Psoas muscle (tissue), 8 donors: Measurements from ENCODE around the gene RELL1. TPM values are rescaled to one million over a fixed set of nuclear protein-coding genes. Genes with fewer than 3 reads are reported as not detected.

Source experiments
- ATAC-seq, 4 donors: fragments of 200-7000 bp; cut with Tn5 transposase; one replicate each; pipeline ENCODE4 v1.9.1; 2020; ENCODE audit warnings: moderate library complexity in 3 of 4, mild to moderate bottlenecking in 2 of 4
- DNase-seq, 2 donors: peaks; one replicate each; pipeline ENCODE4 v3.0.0-alpha.2; 2020
- H3K27ac ChIP-seq: fragments of 200-600 bp; one replicate; pipeline ENCODE4 v1.8.0; 2022
- H3K27me3 ChIP-seq, 3 donors: fragments of 200-600 bp in 1 of 3; one replicate each; pipeline versions ENCODE4 v1.6.1 to v1.8.0; 2013 to 2022; ENCODE audit warnings: low read length in 2 of 3, mild to moderate bottlenecking in 2 of 3, moderate library complexity in 1 of 3; ENCODE audit not compliant: insufficient read depth in 3 of 3
- H3K36me3 ChIP-seq, 2 donors: fragments of 200-600 bp in 1 of 2; one replicate each; pipeline versions ENCODE4 v1.6.1 to v1.8.0; 2013 to 2022; ENCODE audit warnings: low read depth in 1 of 2, mild to moderate bottlenecking in 1 of 2, moderate library complexity in 1 of 2; ENCODE audit not compliant: insufficient read depth in 1 of 2
- H3K4me1 ChIP-seq: fragments of 200-600 bp; one replicate; pipeline ENCODE4 v1.8.0; 2022
- H3K4me3 ChIP-seq: fragments of 200-600 bp; one replicate; pipeline ENCODE4 v1.8.0; 2022; ENCODE audit warnings: mild to moderate bottlenecking
- H3K9me3 ChIP-seq: fragments of 200-600 bp; one replicate; pipeline ENCODE4 v1.8.0; 2022
- WGBS, 3 donors: extraction: QIAGEN DNeasy Blood & Tissue Kit; methylation state at CpG; one replicate each; pipeline versions ENCODE4 v1.1.6 to v1.1.7; 2013; 5-methylcytosine and 5-hydroxymethylcytosine counted together
- intact Hi-C, 2 donors: fragments of 100-400 bp; cut with DNase I; formaldehyde crosslinking; loops; one replicate each; pipeline versions ENCODE4 v1.11.0 to v1.14.2; 2022
- polyA plus RNA-seq, 3 donors: library from polyadenylated mRNA; stranded (reverse); fragments of 200-250 nt; gene quantifications; one replicate each; pipeline ENCODE4 v1.2.3, GENCODE V29; 2013
- total RNA-seq, 4 donors: library from RNA; stranded (reverse); fragmentation: NEBNext Ultra II Directional in 2 of 4; extraction: Animal tissue kit (Norgen Biotek cat#: 25700) in 2 of 4; gene quantifications; one replicate each; pipeline versions ENCODE4 v1.2.1 to v1.2.4, GENCODE V29; 2021 to 2023
- TF ChIP-seq, protein P1 (sequence below): fragments of 200-600 bp; IDR thresholded peaks from one replicate; pipeline ENCODE4 v1.8.0; 2022; ENCODE audit warnings: antibody characterized with exemption
- donor health status: healthy with polysubstance abuse.
- donor health status: DM: no; HTN: no; CAD: no; lungs with moderate emphysema.
- donor health status: Bipolar disorder and iron deficiency.
- donor health status: healthy.
- donor health status: DM: yes; HTN: yes; CAD: no.
- donor health status: DM: no; HTN: no; CAD: no.
- donor health status: DM: no; HTN: no; CAD: no.
- donor health status: DM: yes; HTN: yes; CAD: no.

The RELL1 gene
- total and polyA plus RNA-seq, 7 donors, result 2.3 to 35.7 (median 21.0) TPM

DNA sequence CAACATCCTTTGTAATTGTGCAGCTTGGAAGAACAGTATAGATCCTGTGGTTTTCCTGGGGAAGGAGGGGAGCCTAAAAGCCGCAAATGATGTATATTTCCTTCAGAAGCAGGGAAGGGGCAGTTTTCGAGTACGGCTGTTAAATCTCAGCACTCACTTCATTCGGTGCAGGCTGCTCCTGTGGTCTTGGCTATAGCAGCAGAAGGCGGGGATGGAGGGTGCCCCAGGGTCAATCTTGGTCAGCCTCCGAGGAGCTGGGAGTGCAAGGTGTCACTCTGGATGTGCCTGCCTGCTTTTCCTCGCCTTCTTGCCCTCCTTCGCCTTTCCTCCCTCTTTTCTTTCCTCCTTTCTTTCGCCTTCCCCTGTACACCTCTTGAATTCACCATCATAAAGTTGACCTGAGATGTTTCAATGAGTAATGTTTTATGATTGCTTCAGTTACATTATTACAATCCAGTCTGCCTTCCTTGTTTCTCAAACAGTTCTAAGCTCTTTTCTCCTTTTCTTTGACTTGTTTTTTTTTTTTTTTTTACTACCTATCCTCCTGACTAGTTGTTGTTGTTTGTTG, 101.6 kb downstream of the RELL1 start:
- Histone ChIP-seq H3K36me3 (no peaks in the 10 kb centered on the region), H3K9me3 (no peaks in the 10 kb centered on the region), H3K4me1 (no peaks in the 10 kb centered on the region), H3K4me3 (no peak overlapping the region), H3K27ac (no peak overlapping the region), H3K27me3 (peaks cover 0 to 4% (median 0%) of the 10 kb centered on the region in 3 donors)
- WGBS, 3 donors, result 77 to 84% (median 79%) methylated on average over 9 of the region's 9 CpGs
- no peak for ATAC-seq
- intact Hi-C loops, result no loop called here
- no peak for DNase-seq
- TF ChIP-seq, protein P1, sequence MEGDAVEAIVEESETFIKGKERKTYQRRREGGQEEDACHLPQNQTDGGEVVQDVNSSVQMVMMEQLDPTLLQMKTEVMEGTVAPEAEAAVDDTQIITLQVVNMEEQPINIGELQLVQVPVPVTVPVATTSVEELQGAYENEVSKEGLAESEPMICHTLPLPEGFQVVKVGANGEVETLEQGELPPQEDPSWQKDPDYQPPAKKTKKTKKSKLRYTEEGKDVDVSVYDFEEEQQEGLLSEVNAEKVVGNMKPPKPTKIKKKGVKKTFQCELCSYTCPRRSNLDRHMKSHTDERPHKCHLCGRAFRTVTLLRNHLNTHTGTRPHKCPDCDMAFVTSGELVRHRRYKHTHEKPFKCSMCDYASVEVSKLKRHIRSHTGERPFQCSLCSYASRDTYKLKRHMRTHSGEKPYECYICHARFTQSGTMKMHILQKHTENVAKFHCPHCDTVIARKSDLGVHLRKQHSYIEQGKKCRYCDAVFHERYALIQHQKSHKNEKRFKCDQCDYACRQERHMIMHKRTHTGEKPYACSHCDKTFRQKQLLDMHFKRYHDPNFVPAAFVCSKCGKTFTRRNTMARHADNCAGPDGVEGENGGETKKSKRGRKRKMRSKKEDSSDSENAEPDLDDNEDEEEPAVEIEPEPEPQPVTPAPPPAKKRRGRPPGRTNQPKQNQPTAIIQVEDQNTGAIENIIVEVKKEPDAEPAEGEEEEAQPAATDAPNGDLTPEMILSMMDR, result no peak

DNA sequence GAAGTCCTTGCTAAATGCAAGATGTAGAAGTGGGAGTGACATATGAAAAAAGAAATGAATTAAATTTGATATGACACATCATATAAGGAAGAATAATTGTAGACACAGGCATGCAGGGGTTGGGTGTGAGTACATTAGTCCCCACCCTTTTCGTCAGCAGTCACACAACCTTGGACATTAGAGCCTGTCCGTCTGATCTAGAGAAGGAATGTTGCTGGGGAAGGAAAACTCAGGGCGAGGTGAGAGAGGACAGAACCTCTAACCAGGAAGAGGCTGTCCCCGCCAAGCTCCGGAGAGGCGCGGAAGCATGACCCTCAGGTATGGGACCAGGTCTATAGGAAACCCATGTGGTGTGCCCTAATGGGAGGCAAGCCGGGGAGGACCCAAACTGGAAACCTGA, 102.1 kb downstream of the RELL1 start:
- DNase-seq (no peak), ATAC-seq (no peak)
- no peak overlapping the region for H3K27ac ChIP-seq
- 81 to 89% (median 88%) methylated on average over 8 of the region's 8 CpGs for WGBS, 3 donors
- H3K4me3 ChIP-seq, result no peak overlapping the region
- H3K36me3 ChIP-seq, result no peaks in the 10 kb centered on the region
- no peaks in the 10 kb centered on the region for H3K4me1 ChIP-seq
- no peaks in the 10 kb centered on the region for H3K9me3 ChIP-seq
- TF ChIP-seq, protein P1, result no peak
- peaks cover 0 to 4% (median 0%) of the 10 kb centered on the region in 3 donors for H3K27me3 ChIP-seq
- intact Hi-C loops, result no loop called here

DNA sequence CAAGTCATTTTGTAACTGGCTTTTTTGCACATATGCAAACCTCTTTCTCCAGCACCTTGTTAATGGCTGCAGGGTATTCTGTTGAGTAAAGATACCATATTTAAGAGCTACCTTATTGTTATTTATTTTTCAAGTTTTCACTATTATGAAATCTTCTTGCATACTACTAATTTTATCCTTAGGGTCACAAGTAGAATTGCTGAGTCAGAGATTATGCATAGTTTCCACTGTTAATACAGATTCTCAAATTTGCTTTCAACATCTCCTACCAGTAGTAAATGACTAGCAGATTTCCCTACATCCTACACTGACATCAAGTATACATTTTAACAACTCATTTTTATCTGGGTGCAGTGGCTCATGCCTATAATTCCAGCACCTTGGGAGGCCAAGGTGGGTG, 112.6 kb downstream of the RELL1 start:
- no peak overlapping the region for H3K4me3 ChIP-seq
- no peaks in the 10 kb centered on the region for H3K27me3 ChIP-seq
- DNase-seq (no peak), ATAC-seq (no peak)
- intact Hi-C loops, result no loop called here
- no peak overlapping the region for H3K27ac ChIP-seq
- H3K4me1 ChIP-seq, result no peaks in the 10 kb centered on the region
- no peaks in the 10 kb centered on the region for H3K36me3 ChIP-seq
- no peaks in the 10 kb centered on the region for H3K9me3 ChIP-seq
- TF ChIP-seq, protein P1, result no peak

DNA sequence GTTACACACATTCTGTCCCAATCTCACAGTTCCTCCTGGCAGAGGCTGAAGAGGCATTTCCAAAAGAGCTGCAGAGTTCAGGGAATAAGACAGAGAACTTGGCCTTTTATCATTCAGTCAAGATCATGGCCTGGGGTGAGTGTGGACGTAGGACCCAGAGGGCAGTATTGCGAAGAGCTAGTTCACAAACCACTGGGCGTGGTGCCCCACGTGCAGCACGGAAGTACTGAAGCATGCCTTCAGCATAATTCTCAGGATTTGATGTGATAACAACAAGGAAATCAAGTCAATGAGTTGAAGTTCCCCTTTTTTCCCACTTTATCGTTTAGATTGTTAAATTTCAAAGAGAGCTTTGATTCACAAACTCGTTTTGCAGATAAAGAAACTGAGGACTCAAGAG, 117.7 kb downstream of the RELL1 start:
- DNase-seq (no peak), ATAC-seq (no peak)
- Histone ChIP-seq H3K4me1 (no peaks in the 10 kb centered on the region), H3K27ac (no peak overlapping the region), H3K4me3 (no peak overlapping the region), H3K27me3 (no peaks in the 10 kb centered on the region), H3K9me3 (no peaks in the 10 kb centered on the region), H3K36me3 (no peaks in the 10 kb centered on the region)
- WGBS, 3 donors, result 63 to 72% (median 66%) methylated on average over 7 of the region's 7 CpGs
- TF ChIP-seq, protein P1, result no peak
- intact Hi-C loops, result loop anchor here in 1 of 2 donors (5.0 kb wide), 1 partner anchor 111 kb away; no protein-coding TSS in a partner anchor

DNA sequence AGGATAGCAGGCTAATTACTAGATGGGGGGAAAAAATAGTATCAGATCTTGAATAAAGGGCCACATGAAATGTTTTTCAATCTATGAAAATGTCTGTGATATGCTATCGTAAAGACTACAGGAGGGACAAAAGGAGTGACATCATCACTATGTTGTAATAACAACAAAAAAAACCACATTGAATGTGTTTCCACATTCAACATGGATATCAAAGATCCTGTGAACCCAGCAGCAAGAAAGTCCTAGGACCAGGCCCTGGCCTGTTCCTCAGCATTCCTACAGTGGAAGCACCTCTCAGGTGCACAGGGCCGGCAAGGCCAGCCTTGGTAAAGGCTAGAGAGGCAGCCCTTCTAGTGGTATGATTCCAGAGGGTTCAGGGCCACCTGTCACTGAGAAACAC, 118.3 kb downstream of the RELL1 start:
- H3K27me3 ChIP-seq, result no peaks in the 10 kb centered on the region
- ATAC-seq (no peak), DNase-seq (no peak)
- TF ChIP-seq, protein P1, result no peak
- intact Hi-C loops, result loop anchor here in 1 of 2 donors (5.0 kb wide), 1 partner anchor 111 kb away; no protein-coding TSS in a partner anchor
- H3K4me1 ChIP-seq, result no peaks in the 10 kb centered on the region
- no peaks in the 10 kb centered on the region for H3K9me3 ChIP-seq
- no peak overlapping the region for H3K27ac ChIP-seq
- no peak overlapping the region for H3K4me3 ChIP-seq
- WGBS, 3 donors, result 73 to 84% (median 83%) methylated on average over 2 of the region's 2 CpGs
- no peaks in the 10 kb centered on the region for H3K36me3 ChIP-seq
